C4-2B (cell line): ENCODE data around the gene PRKCH.

ENCODE experiments used
- ZFX ChIP-seq: fragments of 450-650 bp; IDR thresholded peaks from 2 replicates; pipeline ENCODE4 v1.6.1; 2017
- TF ChIP-seq, protein P1 (sequence below): fragments of 450-650 bp; conservative IDR thresholded peaks from 2 replicates; pipeline ENCODE4 v1.5.1; 2017; ENCODE audit warnings: mild to moderate bottlenecking

DNA sequence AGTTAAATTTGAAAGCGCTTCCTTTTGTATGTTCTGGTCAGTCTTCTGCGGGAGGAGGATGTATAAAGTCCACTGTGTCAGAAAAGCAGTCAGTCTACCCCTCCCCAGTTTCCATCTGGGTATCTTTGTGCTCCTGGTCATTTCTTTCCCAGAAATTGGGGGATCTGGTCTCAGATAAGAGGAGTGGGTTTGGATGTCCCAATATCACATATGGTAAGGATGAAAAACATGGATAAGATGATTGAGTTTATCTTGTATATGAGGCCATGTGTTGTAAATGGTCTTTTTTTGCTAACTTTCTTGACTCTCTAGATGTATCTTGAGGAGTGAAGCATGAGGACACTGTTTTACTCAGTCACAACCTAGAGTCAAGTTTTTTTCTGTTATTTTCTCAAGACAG, 187.1 kb downstream of the PRKCH start:
- TF ChIP-seq, protein P1, sequence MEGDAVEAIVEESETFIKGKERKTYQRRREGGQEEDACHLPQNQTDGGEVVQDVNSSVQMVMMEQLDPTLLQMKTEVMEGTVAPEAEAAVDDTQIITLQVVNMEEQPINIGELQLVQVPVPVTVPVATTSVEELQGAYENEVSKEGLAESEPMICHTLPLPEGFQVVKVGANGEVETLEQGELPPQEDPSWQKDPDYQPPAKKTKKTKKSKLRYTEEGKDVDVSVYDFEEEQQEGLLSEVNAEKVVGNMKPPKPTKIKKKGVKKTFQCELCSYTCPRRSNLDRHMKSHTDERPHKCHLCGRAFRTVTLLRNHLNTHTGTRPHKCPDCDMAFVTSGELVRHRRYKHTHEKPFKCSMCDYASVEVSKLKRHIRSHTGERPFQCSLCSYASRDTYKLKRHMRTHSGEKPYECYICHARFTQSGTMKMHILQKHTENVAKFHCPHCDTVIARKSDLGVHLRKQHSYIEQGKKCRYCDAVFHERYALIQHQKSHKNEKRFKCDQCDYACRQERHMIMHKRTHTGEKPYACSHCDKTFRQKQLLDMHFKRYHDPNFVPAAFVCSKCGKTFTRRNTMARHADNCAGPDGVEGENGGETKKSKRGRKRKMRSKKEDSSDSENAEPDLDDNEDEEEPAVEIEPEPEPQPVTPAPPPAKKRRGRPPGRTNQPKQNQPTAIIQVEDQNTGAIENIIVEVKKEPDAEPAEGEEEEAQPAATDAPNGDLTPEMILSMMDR = no peak
- TF ChIP-seq ZFX = no peak
